Keratinocyte (primary cell): Measurements from ENCODE around the gene SLC26A3.

ENCODE experiments used
- EZH2 ChIP-seq: IDR thresholded peaks from one replicate; pipeline ENCODE4 v1.6.1; 2012; ENCODE audit warnings: inconsistent platforms, mild to moderate bottlenecking, low read length, moderate library complexity
- TF ChIP-seq, protein P1 (sequence below), 3 experiments: IDR thresholded peaks in 1 of 3; conservative IDR thresholded peaks in 1 of 3; optimal IDR thresholded peaks in 1 of 3; 2 replicates in 2 of 3; 3 replicates in 1 of 3; pipeline versions ENCODE3 to v1.5.1; 2011; ENCODE audit warnings: low read length in 3 of 3, mild to moderate bottlenecking in 3 of 3, moderate library complexity in 2 of 3, control low read depth in 1 of 3, inconsistent platforms in 1 of 3; ENCODE audit not compliant: insufficient read depth in 2 of 3; ENCODE audit errors: extremely low read depth in 1 of 3

DNA sequence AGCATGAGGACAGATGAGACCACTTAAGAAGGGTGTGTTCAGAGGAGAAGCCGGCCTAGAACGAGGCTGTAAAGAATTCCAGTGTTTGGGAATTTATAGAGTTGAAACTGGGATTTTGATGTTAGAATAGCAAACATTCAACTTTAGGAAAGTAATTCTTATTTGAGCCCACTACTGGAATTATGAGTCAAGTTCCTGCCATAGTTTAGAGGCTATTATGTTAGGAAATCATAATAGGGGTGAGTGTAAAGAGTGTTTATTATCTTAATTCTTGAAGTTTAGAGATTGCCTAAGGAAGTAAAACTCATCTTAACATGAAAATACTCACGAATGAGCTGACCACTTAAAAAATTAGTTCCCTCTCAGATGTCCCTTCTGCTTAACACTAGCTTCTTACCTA, 57.0 kb downstream of the SLC26A3 start:
- no peak for TF ChIP-seq EZH2
- TF ChIP-seq, protein P1, sequence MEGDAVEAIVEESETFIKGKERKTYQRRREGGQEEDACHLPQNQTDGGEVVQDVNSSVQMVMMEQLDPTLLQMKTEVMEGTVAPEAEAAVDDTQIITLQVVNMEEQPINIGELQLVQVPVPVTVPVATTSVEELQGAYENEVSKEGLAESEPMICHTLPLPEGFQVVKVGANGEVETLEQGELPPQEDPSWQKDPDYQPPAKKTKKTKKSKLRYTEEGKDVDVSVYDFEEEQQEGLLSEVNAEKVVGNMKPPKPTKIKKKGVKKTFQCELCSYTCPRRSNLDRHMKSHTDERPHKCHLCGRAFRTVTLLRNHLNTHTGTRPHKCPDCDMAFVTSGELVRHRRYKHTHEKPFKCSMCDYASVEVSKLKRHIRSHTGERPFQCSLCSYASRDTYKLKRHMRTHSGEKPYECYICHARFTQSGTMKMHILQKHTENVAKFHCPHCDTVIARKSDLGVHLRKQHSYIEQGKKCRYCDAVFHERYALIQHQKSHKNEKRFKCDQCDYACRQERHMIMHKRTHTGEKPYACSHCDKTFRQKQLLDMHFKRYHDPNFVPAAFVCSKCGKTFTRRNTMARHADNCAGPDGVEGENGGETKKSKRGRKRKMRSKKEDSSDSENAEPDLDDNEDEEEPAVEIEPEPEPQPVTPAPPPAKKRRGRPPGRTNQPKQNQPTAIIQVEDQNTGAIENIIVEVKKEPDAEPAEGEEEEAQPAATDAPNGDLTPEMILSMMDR (optimal IDR thresholded peaks at IDR 0.05 in 1 of 3, IDR thresholded peaks at IDR 0.05 in 1 of 3, conservative IDR thresholded peaks at IDR 0.05 in 1 of 3; ENCODE audit: extremely low read depth in 1 of 3, insufficient read depth in 2 of 3, low read length in 3 of 3) = no peak
